Naive thymus-derived CD8-positive, alpha-beta T cell (primary cell): ENCODE results near the gene RAVER1. TPM values are rescaled to one million over a fixed set of nuclear protein-coding genes. Genes with fewer than 3 reads are reported as not detected.

Experiments used
- ATAC-seq, 2 donors: fragments of 150-1000 bp; cut with Tn5 transposase in 1 of 2; sonication (Bioruptor Pico), chemical (Tn5 transposase) in 1 of 2; 1 replicate in 1 of 2; 2 replicates in 1 of 2; pipeline ENCODE4 v1.10.0; 2021; ENCODE audit warnings: mild to moderate bottlenecking in 2 of 2, moderate library complexity in 2 of 2
- POLR2A ChIA-PET: fragments of 350-600 bp; sonication (Branson Sonifier 250); formaldehyde crosslinking; loops from one replicate; lab custom pipeline; 2021; ENCODE audit warnings: antibody characterized with exemption; lab: Charles Lee
- DNase-seq, 10 donors: peaks; one replicate each; pipeline versions ENCODE4 v3.0.0 to v3.0.0-alpha.2; 2020 to 2022
- H3K27ac Mint-ChIP-seq, 10 donors: one replicate each; pipeline ENCODE4 v1.8.0; 2020 to 2022; ENCODE audit warnings: mild to moderate bottlenecking in 10 of 10, mixed read lengths in 10 of 10, moderate library complexity in 4 of 10, inconsistent platforms in 1 of 10
- H3K27me3 Mint-ChIP-seq, 5 donors: one replicate each; pipeline ENCODE4 v1.8.0; 2021 to 2022; ENCODE audit warnings: mixed read lengths in 5 of 5
- H3K36me3 Mint-ChIP-seq, 3 donors: one replicate each; pipeline ENCODE4 v1.8.0; 2020 to 2022; ENCODE audit warnings: mixed read lengths in 3 of 3, mild to moderate bottlenecking in 2 of 3, inconsistent platforms in 1 of 3
- H3K4me1 Mint-ChIP-seq, 4 donors: one replicate each; pipeline ENCODE4 v1.8.0; 2021 to 2022; ENCODE audit warnings: mixed read lengths in 4 of 4
- H3K4me3 Mint-ChIP-seq, 10 donors: one replicate each; pipeline ENCODE4 v1.8.0; 2020 to 2022; ENCODE audit warnings: mild to moderate bottlenecking in 10 of 10, mixed read lengths in 10 of 10, moderate library complexity in 6 of 10, inconsistent platforms in 1 of 10
- H3K9me3 Mint-ChIP-seq, 9 donors: one replicate each; pipeline ENCODE4 v1.8.0; 2020 to 2022; ENCODE audit warnings: mixed read lengths in 9 of 9, mild to moderate bottlenecking in 3 of 9, inconsistent platforms in 1 of 9, moderate library complexity in 1 of 9
- polyA plus RNA-seq, 3 donors: library from polyadenylated mRNA; unstranded; fragments of 300-500 nt; fragmentation: Illumina TruSeq; gene quantifications; one replicate each; pipeline ENCODE4 v1.2.3, GENCODE V29; 2021
- total RNA-seq, 8 experiments: library from RNA in 2 of 8; stranded (reverse) in 2 of 8; gene quantifications; one replicate each; pipeline ENCODE4 v1.2.3 and lab custom pipeline; 2021 to 2026

RAVER1 gene
- total and polyA plus RNA-seq, 5 experiments from 2014 or later = 11.2 to 55.8 (median 23.6) TPM

DNA sequence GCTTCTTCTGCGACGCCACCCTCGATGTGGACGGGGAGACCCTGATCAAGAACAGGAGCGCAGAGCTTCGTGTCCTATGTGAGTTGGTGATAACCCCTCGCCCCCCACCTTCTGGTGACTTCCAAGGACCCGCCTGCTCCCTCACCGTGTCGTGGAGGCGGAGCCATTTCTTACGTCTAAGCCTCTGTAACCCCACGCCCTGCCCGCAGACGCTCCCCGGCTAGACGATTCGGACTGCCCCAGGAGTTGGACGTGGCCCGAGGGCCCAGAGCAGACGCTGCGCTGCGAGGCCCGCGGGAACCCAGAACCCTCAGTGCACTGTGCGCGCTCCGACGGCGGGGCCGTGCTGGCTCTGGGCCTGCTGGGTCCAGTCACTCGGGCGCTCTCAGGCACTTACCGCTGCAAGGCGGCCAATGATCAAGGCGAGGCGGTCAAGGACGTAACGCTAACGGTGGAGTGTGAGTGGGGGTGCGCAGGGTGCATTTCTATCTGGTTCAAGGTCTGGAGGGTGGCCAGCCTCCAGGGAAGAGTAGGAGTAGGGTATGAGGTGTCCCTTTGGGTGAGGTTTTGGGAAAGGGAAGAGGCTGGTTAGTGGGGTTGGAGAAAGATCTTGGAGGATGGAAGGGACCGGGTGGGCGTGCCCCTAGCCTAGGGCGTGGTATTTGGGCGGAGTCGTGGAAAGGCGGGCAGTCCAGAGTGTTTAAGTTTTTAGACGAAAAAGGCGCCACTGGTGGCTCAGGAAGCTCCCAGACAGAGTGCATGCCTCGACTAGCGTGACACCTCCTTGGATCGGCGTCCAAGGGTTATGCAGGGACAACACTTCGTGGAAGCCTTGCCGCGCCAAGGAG, 40.3 kb downstream of the RAVER1 start:
- POLR2A ChIA-PET = interaction anchor here (1.5 to 2.0 kb wide), 3 partner anchors 22 to 88 kb away, joined by 3 to 5 read pairs (median 5); partner anchors contain the start of genes ICAM1, RAVER1 and TYK2

DNA sequence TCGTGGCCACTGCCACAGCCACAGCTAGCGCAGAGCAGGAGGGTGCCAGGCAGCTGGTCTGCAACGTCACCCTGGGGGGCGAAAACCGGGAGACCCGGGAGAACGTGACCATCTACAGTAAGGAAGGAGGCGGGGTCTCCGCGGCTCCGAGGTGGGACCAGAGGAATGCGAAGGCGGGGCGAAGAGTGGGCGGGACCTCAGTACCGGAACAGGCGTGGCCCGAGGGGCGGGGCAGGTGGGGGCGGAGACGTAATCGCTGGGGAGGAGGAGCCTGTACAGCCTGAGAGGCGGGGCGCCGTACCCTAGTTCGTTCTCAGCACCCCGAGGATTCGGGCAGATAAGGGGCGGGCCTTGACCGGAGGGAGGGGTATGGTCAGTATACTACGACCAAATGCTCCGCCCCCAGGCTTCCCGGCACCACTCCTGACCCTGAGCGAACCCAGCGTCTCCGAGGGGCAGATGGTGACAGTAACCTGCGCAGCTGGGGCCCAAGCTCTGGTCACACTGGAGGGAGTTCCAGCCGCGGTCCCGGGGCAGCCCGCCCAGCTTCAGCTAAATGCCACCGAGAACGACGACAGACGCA, 41.0 kb downstream of the RAVER1 start:
- Mint-ChIP-seq H3K27ac (peak overlapping the region in 5 of 10 donors; percentile 14 to 85 (median 48)), H3K36me3 (peaks cover 0 to 4% (median 0%) of the 10 kb centered on the region in 3 donors), H3K4me1 (peaks cover 32 to 72% (median 68%) of the 10 kb centered on the region in 4 donors), H3K27me3 (peaks cover 18 to 79% (median 42%) of the 10 kb centered on the region in 5 donors), H3K9me3 (peaks cover 0 to 2% (median 0%) of the 10 kb centered on the region in 9 donors), H3K4me3 (peak overlapping the region; percentile 39 to 94 (median 84))
- POLR2A ChIA-PET = interaction anchor here (0.9 to 2.5 kb wide), 5 partner anchors 22 to 88 kb away, joined by 3 to 13 read pairs (median 5); partner anchors contain the start of genes ICAM1, MRPL4, RAVER1 and TYK2
- peak; percentile 51 to 78 (median 60) for DNase-seq
- peak; percentile 7 to 38 for ATAC-seq

More for the DNA sequence above, 40.3 kb downstream of the RAVER1 start:
- Mint-ChIP-seq H3K27ac (peak overlapping the region in 3 of 10 donors; percentile 10 to 85 (median 74)), H3K4me3 (peak overlapping the region; percentile 34 to 94 (median 84)), H3K9me3 (peaks cover 0 to 2% (median 0%) of the 10 kb centered on the region in 9 donors), H3K4me1 (peaks cover 30 to 66% (median 61%) of the 10 kb centered on the region in 4 donors), H3K27me3 (peaks cover 16 to 73% (median 39%) of the 10 kb centered on the region in 5 donors), H3K36me3 (peaks cover 0 to 4% (median 0%) of the 10 kb centered on the region in 3 donors)
- DNase-seq (no peak), ATAC-seq (no peak)

DNA sequence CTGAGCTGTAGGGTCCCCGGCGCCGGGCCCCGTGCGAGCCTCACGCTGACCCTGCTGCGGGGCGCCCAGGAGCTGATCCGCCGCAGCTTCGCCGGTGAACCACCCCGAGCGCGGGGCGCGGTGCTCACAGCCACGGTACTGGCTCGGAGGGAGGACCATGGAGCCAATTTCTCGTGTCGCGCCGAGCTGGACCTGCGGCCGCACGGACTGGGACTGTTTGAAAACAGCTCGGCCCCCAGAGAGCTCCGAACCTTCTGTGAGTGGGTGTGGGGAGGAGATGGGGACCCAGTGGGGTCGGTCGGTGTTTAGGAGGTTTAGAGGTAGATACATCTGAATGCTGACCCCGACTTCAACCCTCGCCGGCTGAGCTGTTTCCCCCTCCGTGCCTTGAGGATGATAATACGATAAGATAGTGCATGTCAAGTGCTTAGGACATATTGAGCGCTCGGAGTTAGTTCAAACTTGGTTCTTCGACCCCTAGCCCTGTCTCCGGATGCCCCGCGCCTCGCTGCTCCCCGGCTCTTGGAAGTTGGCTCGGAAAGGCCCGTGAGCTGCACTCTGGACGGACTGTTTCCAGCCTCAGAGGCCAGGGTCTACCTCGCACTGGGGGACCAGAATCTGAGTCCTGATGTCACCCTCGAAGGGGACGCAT, 41.6 kb downstream of the RAVER1 start:
- DNase-seq = peak in 1 of 10 donors; percentile 36
- peaks cover 32 to 77% (median 72%) of the 10 kb centered on the region in 4 donors for H3K4me1 Mint-ChIP-seq
- peak overlapping the region; percentile 71 to 94 (median 84) for H3K4me3 Mint-ChIP-seq
- POLR2A ChIA-PET = interaction anchor here (0.7 to 2.5 kb wide), 5 partner anchors 21 to 89 kb away, joined by 3 to 13 read pairs (median 4); partner anchors contain the start of genes ICAM1, MRPL4, RAVER1 and TYK2
- H3K36me3 Mint-ChIP-seq = peaks cover 0 to 4% (median 0%) of the 10 kb centered on the region in 3 donors
- H3K27ac Mint-ChIP-seq = peak overlapping the region in 5 of 10 donors; percentile 14 to 85 (median 54)
- peaks cover 18 to 79% (median 42%) of the 10 kb centered on the region in 5 donors for H3K27me3 Mint-ChIP-seq
- H3K9me3 Mint-ChIP-seq = peaks cover 0 to 2% (median 0%) of the 10 kb centered on the region in 9 donors
- ATAC-seq = peak in 1 of 2 donors; percentile 2

DNA sequence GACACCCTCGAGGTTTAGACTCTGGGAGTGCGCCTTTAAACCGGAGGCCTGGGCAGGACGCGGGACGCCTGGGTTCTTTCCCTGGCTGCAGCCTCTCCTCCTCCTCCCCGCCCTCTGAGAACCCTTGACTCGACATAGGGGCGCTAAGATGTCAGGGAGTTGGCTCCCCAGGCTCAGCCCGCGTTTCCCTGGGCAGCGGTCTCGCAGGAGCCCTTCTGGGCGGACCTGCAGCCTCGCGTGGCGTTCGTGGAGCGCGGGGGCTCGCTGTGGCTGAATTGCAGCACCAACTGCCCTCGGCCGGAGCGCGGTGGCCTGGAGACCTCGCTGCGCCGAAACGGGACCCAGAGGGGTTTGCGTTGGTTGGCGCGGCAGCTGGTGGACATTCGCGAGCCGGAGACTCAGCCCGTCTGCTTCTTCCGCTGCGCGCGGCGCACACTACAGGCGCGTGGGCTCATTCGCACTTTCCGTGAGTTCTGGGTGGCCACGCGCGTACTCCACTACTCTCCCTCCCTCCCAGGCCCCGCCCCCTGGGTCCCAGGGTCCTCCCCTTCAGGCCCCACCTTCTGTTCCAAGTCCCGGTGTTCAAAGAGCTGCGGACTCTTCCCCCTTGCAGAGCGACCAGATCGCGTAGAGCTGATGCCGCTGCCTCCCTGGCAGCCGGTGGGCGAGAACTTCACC, 42.3 kb downstream of the RAVER1 start:
- Mint-ChIP-seq H3K27me3 (peaks cover 18 to 79% (median 42%) of the 10 kb centered on the region in 5 donors), H3K4me1 (peaks cover 36 to 82% (median 75%) of the 10 kb centered on the region in 4 donors)

DNA sequence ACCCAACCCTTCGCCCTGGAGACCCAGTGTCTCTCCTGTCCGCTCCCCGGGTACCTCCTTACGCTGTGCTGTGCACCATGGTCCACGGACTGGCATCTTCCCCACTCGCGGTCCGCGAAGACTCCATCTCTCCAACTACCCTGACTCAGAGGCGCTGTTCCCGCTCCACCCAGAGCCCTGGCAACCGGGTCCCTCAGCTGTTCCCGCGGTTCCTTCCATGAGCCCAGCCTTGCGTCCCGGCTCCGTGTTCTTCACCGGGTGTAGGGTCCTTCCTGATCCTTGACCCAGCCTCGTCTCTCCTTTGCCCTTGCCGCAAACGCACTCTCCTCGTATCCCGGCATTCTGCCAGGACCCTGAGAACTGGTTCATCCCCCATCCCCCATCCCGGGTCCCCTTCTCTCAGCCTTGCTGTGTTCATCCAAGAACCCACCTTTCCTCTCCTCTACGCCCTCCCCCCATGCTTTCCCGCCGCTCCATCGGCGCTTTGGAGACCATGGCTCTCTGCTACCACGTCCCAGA, 42.9 kb downstream of the RAVER1 start:
- H3K9me3 Mint-ChIP-seq = peaks cover 0 to 2% (median 0%) of the 10 kb centered on the region in 9 donors
- H3K27ac Mint-ChIP-seq = peak overlapping the region in 4 of 10 donors; percentile 25 to 50 (median 39)
- peak in 1 of 10 donors; percentile 21 for DNase-seq
- no peak for ATAC-seq
- H3K4me3 Mint-ChIP-seq = peak overlapping the region; percentile 71 to 94 (median 84)
- peaks cover 0 to 8% (median 3%) of the 10 kb centered on the region in 3 donors for H3K36me3 Mint-ChIP-seq
- POLR2A ChIA-PET = interaction anchor here (1.8 to 2.5 kb wide), 2 partner anchors 10 to 20 kb away, joined by 4 to 13 read pairs; partner anchors contain the start of gene ICAM1
- peaks cover 15 to 74% (median 39%) of the 10 kb centered on the region in 5 donors for H3K27me3 Mint-ChIP-seq
- H3K4me1 Mint-ChIP-seq = peaks cover 33 to 82% (median 69%) of the 10 kb centered on the region in 4 donors

More for the DNA sequence above, 42.3 kb downstream of the RAVER1 start:
- Mint-ChIP-seq H3K27ac (peak overlapping the region in 4 of 10 donors; percentile 25 to 71 (median 50)), H3K9me3 (peaks cover 0 to 2% (median 0%) of the 10 kb centered on the region in 9 donors), H3K4me3 (peak overlapping the region; percentile 71 to 94 (median 84)), H3K36me3 (peaks cover 0 to 4% (median 0%) of the 10 kb centered on the region in 3 donors)
- ATAC-seq = peak; percentile 12 to 24
- POLR2A ChIA-PET = interaction anchor here (0.7 to 2.5 kb wide), 5 partner anchors 21 to 90 kb away, joined by 3 to 13 read pairs (median 4); partner anchors contain the start of genes ICAM1, MRPL4, RAVER1 and TYK2
- peak in 6 of 10 donors; percentile 18 to 56 (median 37) for DNase-seq

DNA sequence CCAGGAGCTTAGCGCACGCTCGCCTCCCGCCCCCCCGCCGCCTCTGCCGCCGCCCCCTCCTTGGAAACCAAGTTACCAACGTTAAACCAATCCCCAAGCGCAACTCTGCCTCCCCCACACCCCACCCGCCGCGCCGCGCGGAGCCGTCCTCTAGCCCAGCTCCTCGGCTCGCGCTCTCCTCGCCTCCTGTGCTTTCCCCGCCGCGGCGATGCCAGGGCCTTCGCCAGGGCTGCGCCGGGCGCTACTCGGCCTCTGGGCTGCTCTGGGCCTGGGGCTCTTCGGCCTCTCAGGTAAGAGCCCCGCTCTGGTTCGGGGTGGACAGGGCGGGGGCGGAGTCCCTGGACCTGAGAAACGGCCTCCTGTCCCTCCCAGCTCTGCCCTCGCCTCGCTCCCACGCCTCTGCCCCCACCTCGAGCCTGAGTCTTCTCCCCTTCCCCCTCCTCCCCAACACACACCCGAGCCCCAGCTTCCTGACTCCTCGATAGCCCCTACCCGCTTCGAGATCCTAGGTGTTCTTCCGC, 43.4 kb downstream of the RAVER1 start, which contains the start of gene ICAM5:
TSS of gene ICAM5 (plus strand) at position 117 of the 521 bp plus-strand sequence. CDS start at position 209, 92 bp downstream.
- Mint-ChIP-seq H3K4me3 (peak within 1 kb of the TSS; percentile 71 to 94 (median 84)), H3K27me3 (peaks cover 15 to 69% (median 36%) of the 10 kb centered on the region in 5 donors), H3K9me3 (peaks cover 0 to 2% (median 0%) of the 10 kb centered on the region in 9 donors), H3K36me3 (peaks cover 3 to 13% (median 8%) of the 10 kb centered on the region in 3 donors), H3K4me1 (peaks cover 35 to 84% (median 67%) of the 10 kb centered on the region in 4 donors), H3K27ac (peak within 1 kb of the TSS in 7 of 10 donors; percentile 19 to 76 (median 44))
- POLR2A ChIA-PET = interaction anchor here (0.6 to 2.5 kb wide), 7 partner anchors 10 to 98 kb away, joined by 3 to 13 read pairs (median 4); partner anchors contain the start of gene ICAM1
- ATAC-seq (peak; percentile 15 to 31), DNase-seq (peak in 1 of 10 donors; percentile 29)

DNA sequence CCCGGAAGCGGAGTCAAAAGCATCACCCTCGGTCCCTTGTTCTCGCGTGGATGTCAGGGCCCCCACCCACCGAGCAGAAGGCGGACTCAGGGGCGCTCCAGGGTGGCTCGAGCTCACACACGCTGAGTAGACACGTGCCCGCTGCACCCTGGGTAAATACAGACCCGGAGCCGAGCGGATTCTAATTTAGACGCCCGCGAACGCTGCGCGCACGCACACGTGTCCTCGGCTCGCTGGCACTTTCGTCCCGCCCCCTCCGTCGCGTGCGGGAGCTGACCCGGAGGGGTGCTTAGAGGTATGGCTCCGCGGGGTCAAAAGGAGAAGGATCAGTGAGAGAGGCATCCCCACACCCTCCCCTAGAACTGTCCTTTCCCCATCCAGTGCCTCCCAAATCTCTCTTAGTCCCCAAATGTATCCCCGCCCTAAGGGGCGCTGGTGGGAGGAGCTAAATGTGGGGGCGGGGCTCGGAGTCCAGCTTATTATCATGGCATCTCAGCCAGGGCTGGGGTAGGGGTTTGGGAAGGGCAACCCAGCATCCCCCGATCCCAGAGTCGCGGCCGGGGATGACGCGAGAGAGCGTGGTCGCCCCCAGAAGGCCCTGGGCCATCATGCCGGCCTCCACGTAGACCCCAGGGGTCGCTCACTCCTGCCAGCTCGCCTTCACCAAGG, 44.0 kb downstream of the RAVER1 start:
- peaks cover 15 to 63% (median 36%) of the 10 kb centered on the region in 5 donors for H3K27me3 Mint-ChIP-seq
- POLR2A ChIA-PET = interaction anchor here (0.6 to 1.8 kb wide), 8 partner anchors 9 to 99 kb away, joined by 3 to 9 read pairs (median 4); partner anchors contain the start of genes ICAM1, RAVER1 and TYK2
- H3K4me1 Mint-ChIP-seq = peaks cover 35 to 78% (median 64%) of the 10 kb centered on the region in 4 donors
- peaks cover 5 to 17% (median 9%) of the 10 kb centered on the region in 3 donors for H3K36me3 Mint-ChIP-seq
- H3K9me3 Mint-ChIP-seq = peaks cover 0 to 2% (median 0%) of the 10 kb centered on the region in 9 donors
- peak; percentile 39 to 76 (median 61) for DNase-seq
- peak overlapping the region in 6 of 10 donors; percentile 19 to 76 (median 42) for H3K27ac Mint-ChIP-seq
- peak; percentile 63 to 76 for ATAC-seq
- H3K4me3 Mint-ChIP-seq = peak overlapping the region; percentile 71 to 94 (median 84)

DNA sequence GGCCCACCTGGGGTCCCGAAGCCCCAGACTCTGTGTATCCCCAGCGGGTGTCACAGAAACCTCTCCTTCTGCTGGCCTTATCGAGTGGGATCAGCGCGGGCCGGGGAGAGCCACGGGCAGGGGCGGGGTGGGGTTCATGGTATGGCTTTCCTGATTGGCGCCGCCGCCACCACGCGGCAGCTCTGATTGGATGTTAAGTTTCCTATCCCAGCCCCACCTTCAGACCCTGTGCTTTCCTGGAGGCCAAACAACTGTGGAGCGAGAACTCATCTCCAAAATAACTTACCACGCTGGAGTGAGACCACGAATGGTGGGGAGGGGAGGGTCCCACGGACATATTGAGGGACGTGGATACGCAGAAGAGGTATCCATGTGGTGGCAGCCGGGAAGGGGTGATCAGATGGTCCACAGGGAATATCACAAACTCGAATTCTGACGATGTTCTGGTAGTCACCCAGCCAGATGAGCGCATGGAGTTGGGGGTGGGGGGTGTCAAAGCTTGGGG, 44.6 kb downstream of the RAVER1 start:
- peak overlapping the region in 7 of 10 donors; percentile 19 to 76 (median 44) for H3K27ac Mint-ChIP-seq
- H3K36me3 Mint-ChIP-seq = peaks cover 9 to 22% (median 10%) of the 10 kb centered on the region in 3 donors
- peak overlapping the region; percentile 71 to 94 (median 84) for H3K4me3 Mint-ChIP-seq
- H3K4me1 Mint-ChIP-seq = peaks cover 35 to 78% (median 63%) of the 10 kb centered on the region in 4 donors
- DNase-seq (peak in 1 of 10 donors; percentile 18), ATAC-seq (no peak)
- POLR2A ChIA-PET = interaction anchor here (0.9 to 1.8 kb wide), 7 partner anchors 8 to 99 kb away, joined by 3 to 9 read pairs (median 4); partner anchors contain the start of genes ICAM1, RAVER1 and TYK2
- H3K27me3 Mint-ChIP-seq = peaks cover 15 to 57% (median 36%) of the 10 kb centered on the region in 5 donors
- peaks cover 0 to 2% (median 0%) of the 10 kb centered on the region in 9 donors for H3K9me3 Mint-ChIP-seq
